NT2/D1 (cell line): Measurements from ENCODE around the gene ADORA1.

ENCODE experiments used
- DNase-seq: peaks from one replicate; pipeline ENCODE4 v3.0.0-alpha.2; 2011; ENCODE audit warnings: low read depth, low spot score
- H3K27me3 ChIP-seq: 2 replicates; pipeline ENCODE4 v1.6.0; 2011; ENCODE audit warnings: mild to moderate bottlenecking; ENCODE audit not compliant: insufficient read length, insufficient read depth
- H3K36me3 ChIP-seq: 2 replicates; pipeline ENCODE4 v1.6.1; 2011; ENCODE audit warnings: mild to moderate bottlenecking, low read length, mixed read lengths; ENCODE audit not compliant: insufficient read depth, insufficient read length
- H3K4me1 ChIP-seq: 2 replicates; pipeline ENCODE4 v1.5.1; 2011; ENCODE audit not compliant: insufficient read depth, insufficient read length
- H3K4me3 ChIP-seq: 2 replicates; pipeline ENCODE4 v1.5.1; 2011; ENCODE audit warnings: low read depth; ENCODE audit not compliant: insufficient read length
- H3K9ac ChIP-seq: 2 replicates; pipeline ENCODE4 v1.6.0; 2011; ENCODE audit warnings: low read depth; ENCODE audit not compliant: insufficient read length
- H3K9me3 ChIP-seq: 2 replicates; pipeline ENCODE4 v1.5.1; 2011; ENCODE audit warnings: mild to moderate bottlenecking, low read length; ENCODE audit not compliant: insufficient read depth
- SUZ12 ChIP-seq: IDR thresholded peaks from 2 replicates; pipeline ENCODE4 v1.6.1; 2011; ENCODE audit not compliant: insufficient read length, insufficient read depth; ENCODE audit errors: extremely low read depth
- YY1 ChIP-seq: IDR thresholded peaks from 2 replicates; pipeline ENCODE4 v1.6.1; 2011; ENCODE audit not compliant: insufficient read length, insufficient read depth
- ZNF274 ChIP-seq: IDR thresholded peaks from 2 replicates; pipeline ENCODE4 v1.6.1; 2011; ENCODE audit warnings: mild to moderate bottlenecking, low read depth, low read length

ADORA1 gene

DNA sequence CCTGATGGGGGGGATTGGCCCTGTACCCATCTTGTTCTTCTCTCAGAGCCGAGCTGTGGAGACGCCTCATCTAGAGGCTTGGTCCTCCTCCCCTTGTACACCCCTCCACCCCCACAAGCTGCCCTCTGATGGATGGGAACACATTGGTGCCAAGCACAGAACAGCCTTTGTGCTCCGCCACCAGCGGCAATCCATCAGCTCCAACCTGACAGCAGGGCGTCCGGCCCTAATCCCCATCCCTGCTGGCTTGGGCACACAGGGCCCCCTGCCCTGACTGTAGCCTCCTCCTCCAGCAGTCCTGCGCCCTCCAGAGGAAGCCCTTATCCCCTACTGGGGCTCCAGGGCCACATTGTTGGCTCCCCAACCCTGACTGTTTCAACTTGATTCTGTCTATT is 37.9 kb upstream of the ADORA1 start:
- no peak overlapping the region for H3K4me3 ChIP-seq
- H3K4me1 ChIP-seq = peaks cover 6% of the 10 kb centered on the region
- peaks cover 9% of the 10 kb centered on the region for H3K9me3 ChIP-seq
- H3K9ac ChIP-seq = no peak overlapping the region
- no peak for TF ChIP-seq SUZ12
- no peak for TF ChIP-seq ZNF274
- no peak for TF ChIP-seq YY1
- H3K27me3 ChIP-seq = no peaks in the 10 kb centered on the region
- no peak for DNase-seq
- no peaks in the 10 kb centered on the region for H3K36me3 ChIP-seq

GRCh38 chr1:203090421-203091198 is 36.9 kb upstream of the ADORA1 start:
- Histone ChIP-seq H3K27me3 (no peaks in the 10 kb centered on the region), H3K9ac (no peak overlapping the region)
- TF ChIP-seq ZNF274 (no peak), SUZ12 (no peak), YY1 (no peak)

DNA sequence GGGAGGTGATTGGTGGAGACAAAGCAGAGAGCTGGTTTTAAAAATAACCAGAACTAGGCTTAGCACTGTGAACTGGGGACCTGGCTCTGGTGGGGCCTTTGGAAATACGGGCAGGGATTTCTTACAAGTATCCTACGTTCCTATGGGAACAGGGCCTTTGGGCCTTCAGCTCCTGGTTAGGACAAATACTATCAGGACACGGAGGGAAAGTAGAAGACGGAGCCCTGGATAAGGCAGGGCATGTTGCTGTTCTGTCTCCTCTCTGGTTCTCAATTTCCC is 36.4 kb upstream of the ADORA1 start:
- Histone ChIP-seq H3K36me3 (no peaks in the 10 kb centered on the region), H3K4me1 (peaks cover 2% of the 10 kb centered on the region), H3K4me3 (no peak overlapping the region), H3K9ac (no peak overlapping the region), H3K27me3 (no peaks in the 10 kb centered on the region), H3K9me3 (peaks cover 24% of the 10 kb centered on the region)
- no peak for DNase-seq
- TF ChIP-seq ZNF274 (no peak), SUZ12 (no peak), YY1 (no peak)

More at GRCh38 chr1:203090421-203091198, 36.9 kb upstream of the ADORA1 start:
- no peak for DNase-seq
- H3K9me3 ChIP-seq = peaks cover 18% of the 10 kb centered on the region
- H3K4me1 ChIP-seq = peaks cover 2% of the 10 kb centered on the region
- no peak overlapping the region for H3K4me3 ChIP-seq
- no peaks in the 10 kb centered on the region for H3K36me3 ChIP-seq

DNA sequence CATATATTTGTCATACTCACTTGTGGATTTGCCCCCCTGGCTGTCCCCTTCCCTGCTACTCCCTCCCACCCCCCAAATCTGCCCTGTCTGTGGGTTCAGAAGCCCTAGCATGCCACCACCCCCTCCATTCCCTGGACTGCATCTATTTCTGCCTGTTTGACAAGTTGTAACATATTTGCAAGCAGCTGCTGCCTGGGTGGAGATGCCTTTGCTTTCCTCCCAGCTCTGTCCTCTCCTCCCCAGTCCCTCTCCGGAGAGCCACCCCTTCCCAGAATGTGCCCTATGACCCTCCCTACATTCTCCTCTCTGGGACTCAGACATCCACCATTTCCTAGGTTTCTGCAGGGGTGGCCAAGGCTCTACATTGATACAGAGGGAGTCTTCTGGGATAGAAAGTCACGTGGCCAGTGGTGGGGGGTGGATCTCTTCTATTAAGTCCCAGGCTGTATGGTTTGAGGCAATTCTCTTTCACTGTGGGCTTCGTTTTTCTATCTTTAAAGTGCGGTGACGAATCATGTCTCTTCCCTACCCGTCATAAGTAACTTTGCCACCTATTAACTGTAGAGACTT is 35.7 kb upstream of the ADORA1 start:
- no peak overlapping the region for H3K9ac ChIP-seq
- H3K4me1 ChIP-seq = no peaks in the 10 kb centered on the region
- no peaks in the 10 kb centered on the region for H3K27me3 ChIP-seq
- TF ChIP-seq SUZ12 = no peak
- no peak for TF ChIP-seq YY1
- TF ChIP-seq ZNF274 = no peak
- H3K4me3 ChIP-seq = no peak overlapping the region
- no peaks in the 10 kb centered on the region for H3K36me3 ChIP-seq
- peaks cover 31% of the 10 kb centered on the region for H3K9me3 ChIP-seq
- no peak for DNase-seq

GRCh38 chr1:203093754-203094410 is 33.6 kb upstream of the ADORA1 start:
- Histone ChIP-seq H3K36me3 (no peaks in the 10 kb centered on the region), H3K4me1 (no peaks in the 10 kb centered on the region), H3K4me3 (no peak overlapping the region), H3K9ac (no peak overlapping the region), H3K27me3 (no peaks in the 10 kb centered on the region), H3K9me3 (peaks cover 38% of the 10 kb centered on the region)
- TF ChIP-seq SUZ12 (no peak), YY1 (no peak), ZNF274 (no peak)
- no peak for DNase-seq

GRCh38 chr1:203095061-203095690 is 32.4 kb upstream of the ADORA1 start:
- Histone ChIP-seq H3K27me3 (no peaks in the 10 kb centered on the region), H3K4me1 (no peaks in the 10 kb centered on the region), H3K36me3 (no peaks in the 10 kb centered on the region), H3K4me3 (no peak overlapping the region), H3K9ac (no peak overlapping the region), H3K9me3 (peaks cover 38% of the 10 kb centered on the region)
- TF ChIP-seq ZNF274 (no peak), SUZ12 (no peak), YY1 (no peak)
- DNase-seq = no peak

- peaks cover 38% of the 10 kb centered on the region for H3K9me3 ChIP-seq
- no peaks in the 10 kb centered on the region for H3K36me3 ChIP-seq
- no peak overlapping the region for H3K4me3 ChIP-seq
- no peaks in the 10 kb centered on the region for H3K27me3 ChIP-seq
- no peak for DNase-seq
- no peak overlapping the region for H3K9ac ChIP-seq
- no peaks in the 10 kb centered on the region for H3K4me1 ChIP-seq
- TF ChIP-seq ZNF274 (no peak), SUZ12 (no peak), YY1 (no peak)
These were observed 31.0 kb upstream of the ADORA1 start for GRCh38 chr1:203096566-203096965.
